Measurements from ENCODE around the gene TNFRSF25.
A peak's percentile ranks its signal among the peaks of the same experiment; 100 is the strongest.

Gene TNFRSF25, protein sequence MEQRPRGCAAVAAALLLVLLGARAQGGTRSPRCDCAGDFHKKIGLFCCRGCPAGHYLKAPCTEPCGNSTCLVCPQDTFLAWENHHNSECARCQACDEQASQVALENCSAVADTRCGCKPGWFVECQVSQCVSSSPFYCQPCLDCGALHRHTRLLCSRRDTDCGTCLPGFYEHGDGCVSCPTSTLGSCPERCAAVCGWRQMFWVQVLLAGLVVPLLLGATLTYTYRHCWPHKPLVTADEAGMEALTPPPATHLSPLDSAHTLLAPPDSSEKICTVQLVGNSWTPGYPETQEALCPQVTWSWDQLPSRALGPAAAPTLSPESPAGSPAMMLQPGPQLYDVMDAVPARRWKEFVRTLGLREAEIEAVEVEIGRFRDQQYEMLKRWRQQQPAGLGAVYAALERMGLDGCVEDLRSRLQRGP

GRCh38 chr1:6466023-6466422 is at the start of gene TNFRSF25:
Gene TNFRSF25 (minus strand): TSS chr1:6466173. CDS start chr1:6466107, 66 bp downstream.
- DNase-seq, result peak; percentile 47 to 77

GRCh38 chr1:6515771-6516170 is 49.8 kb upstream of the TNFRSF25 start:
- DNase-seq, result no peak

DNA sequence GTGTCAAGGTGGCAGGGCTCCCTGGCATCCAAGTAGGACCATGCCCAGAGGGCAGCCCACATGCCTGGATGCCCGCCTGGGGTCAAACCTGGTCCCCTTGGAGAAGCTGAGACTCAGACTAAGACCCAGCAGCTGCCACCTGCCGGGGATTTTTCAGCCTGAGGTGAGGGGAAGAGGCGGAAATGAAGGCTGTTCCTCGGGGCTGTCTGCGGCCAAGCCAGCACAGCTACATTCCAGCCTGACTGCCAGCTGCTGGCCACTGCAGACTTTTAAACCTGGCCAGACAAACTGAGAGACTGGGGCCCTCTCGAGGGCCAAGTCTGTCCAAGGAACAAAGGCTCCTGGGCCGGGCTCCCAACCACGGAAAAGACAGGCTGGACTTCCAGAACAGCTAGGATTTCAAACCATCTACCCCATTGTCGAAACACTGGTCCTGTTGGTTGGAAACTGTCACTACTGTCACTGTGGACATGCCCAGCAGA is 47.4 kb upstream of the TNFRSF25 start:
- no peak for DNase-seq

- no peak for DNase-seq
Measured at GRCh38 chr1:6512908-6513280, 46.9 kb upstream of the TNFRSF25 start.

- DNase-seq, result no peak
Measured at GRCh38 chr1:6512245-6512907, 46.4 kb upstream of the TNFRSF25 start.

- DNase-seq, result no peak
Measured at GRCh38 chr1:6511561-6512244, 45.7 kb upstream of the TNFRSF25 start.

DNA sequence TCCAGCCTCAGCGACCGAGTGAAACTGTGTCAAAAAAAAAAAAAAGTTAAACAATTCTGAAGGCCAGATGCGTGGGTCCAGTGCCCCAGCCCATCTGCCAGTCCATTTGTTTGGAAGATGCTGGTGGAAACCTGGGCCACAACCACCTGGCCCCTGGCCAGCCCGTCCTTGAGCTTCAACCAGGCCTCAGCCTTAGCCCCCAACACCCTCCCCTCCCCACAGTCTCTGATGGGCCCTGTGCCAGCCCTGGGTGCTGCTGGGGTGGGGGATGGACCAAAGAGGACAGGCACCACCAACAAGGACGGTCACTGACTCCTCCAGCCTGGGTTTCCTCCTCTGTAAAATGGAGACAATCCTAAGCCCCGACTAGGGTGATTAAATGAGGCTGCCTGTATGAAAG is 45.1 kb upstream of the TNFRSF25 start:
- DNase-seq, result no peak

- no peak for DNase-seq
Measured at GRCh38 chr1:6510493-6510892, 44.5 kb upstream of the TNFRSF25 start.

DNA sequence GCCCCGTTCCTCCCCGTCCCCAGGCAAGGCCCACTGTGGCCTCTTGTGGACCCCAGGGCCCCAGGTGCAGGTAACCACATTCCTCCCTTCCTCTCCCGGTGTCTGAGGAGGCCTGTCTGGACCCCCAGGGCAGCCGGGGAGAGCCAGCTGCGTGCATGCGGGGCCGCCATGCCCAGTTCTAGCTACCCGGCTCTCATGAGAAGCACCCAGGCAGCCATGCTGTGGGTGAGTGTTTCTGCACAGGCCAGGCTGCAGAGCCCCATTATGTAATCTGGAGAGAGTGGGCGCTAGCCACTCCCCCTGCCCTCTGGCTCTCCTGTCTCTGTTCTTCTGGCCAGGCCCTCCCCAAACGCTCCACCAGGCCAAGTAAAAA is 43.9 kb upstream of the TNFRSF25 start:
- no peak for DNase-seq

DNA sequence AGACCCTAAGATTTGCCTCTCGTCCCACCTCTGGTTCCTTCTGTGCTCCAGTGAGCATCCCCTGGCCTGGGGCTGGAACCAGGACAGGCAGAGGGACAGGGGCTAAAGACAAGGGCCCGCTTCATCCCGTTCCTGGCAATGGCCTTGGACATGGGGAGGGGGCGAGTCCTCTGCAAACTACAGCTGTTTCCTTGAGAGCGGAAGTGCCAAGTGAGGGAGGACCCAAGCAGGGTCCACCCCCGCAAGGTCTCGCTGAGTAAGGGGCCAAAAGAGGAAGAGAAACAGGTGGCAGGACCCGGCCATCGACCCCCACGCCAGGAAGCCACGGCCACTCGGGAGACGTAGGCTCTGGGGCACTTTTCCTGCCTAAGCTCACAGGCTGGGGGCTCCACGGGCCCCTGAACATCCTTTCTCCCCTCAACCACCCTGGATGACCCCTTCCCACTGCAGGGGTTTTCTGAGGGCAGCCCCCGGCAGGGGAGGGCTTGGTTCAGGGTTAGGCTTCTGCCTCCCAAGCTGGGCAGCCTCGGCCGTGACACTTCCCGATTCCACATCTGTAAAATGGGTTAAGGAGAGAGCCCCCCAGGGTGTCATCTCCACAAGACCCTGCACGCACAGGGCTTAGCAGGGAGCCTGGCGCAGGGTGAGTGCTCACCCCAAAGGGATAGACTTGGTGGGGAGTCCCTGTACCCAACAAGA is 43.4 kb upstream of the TNFRSF25 start:
- no peak for DNase-seq

- DNase-seq, result no peak
Measured at GRCh38 chr1:6508816-6509189, 42.8 kb upstream of the TNFRSF25 start.

GRCh38 chr1:6508154-6508815 is 42.3 kb upstream of the TNFRSF25 start:
- no peak for DNase-seq

GRCh38 chr1:6507461-6507911 is 41.5 kb upstream of the TNFRSF25 start:
- no peak for DNase-seq

- DNase-seq, result no peak
Measured at GRCh38 chr1:6507037-6507428, 41.1 kb upstream of the TNFRSF25 start.

DNA sequence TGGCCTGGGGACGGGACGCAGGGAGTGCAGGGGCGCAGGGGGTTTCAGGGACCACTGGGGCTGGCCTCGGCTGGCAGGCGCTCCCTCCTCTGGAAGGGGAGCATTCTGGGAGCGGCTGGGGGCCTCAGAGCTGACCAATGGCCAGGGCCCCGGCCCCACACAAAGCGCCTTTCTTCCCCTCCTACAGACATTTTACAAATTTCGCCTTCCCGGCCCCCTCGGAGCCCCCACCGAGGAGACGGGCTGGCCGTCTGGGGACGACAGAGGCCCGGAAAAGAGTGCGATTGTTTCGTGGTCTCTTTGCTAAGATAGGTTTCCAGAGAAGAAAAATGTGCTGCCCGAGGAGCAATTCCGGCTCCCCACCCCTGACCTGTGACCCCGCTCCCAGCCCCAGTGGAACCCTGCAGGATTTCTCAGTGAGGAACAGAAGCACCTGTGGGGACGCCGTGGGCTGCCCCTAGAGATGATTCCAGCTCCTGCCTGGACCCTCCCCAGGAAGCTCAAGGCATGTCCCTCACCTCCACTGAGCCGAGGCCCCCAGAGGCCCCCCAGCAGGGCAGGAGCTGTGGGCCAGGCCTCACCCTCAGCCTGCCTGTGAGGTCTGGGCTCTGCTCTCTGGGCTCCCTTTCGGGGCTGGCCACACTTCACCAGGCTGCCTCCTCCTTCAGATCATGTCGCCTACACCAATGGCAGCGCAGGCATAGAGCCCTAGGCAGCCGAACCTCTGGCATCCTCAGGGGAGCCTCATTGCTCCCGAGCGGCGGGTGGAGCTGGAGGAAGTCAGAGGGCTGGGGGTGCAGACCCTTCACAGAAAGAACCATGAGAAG is 40.5 kb upstream of the TNFRSF25 start:
- DNase-seq, result no peak

- DNase-seq, result no peak
Measured at GRCh38 chr1:6505367-6506209, 39.6 kb upstream of the TNFRSF25 start.

DNA sequence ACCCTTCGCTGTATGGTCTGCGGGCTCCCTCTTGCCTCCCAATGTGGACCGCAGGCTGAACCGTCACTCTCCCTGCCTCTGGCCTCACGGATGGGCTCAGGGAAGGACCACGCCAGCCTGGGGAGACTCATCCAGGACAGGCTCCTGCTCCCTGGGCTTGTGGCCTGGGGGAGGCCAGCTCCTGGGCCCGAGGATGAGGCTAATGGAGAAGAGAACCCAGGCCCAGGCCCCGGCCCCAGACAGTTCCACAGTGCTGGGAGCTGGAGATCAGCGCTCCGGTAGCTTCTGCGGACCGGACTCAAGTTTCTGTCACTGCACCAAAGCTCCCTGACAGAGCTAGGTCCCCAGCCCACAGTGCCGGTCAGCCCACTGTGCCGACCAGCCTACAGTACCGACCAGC is 38.9 kb upstream of the TNFRSF25 start:
- DNase-seq, result no peak

DNA sequence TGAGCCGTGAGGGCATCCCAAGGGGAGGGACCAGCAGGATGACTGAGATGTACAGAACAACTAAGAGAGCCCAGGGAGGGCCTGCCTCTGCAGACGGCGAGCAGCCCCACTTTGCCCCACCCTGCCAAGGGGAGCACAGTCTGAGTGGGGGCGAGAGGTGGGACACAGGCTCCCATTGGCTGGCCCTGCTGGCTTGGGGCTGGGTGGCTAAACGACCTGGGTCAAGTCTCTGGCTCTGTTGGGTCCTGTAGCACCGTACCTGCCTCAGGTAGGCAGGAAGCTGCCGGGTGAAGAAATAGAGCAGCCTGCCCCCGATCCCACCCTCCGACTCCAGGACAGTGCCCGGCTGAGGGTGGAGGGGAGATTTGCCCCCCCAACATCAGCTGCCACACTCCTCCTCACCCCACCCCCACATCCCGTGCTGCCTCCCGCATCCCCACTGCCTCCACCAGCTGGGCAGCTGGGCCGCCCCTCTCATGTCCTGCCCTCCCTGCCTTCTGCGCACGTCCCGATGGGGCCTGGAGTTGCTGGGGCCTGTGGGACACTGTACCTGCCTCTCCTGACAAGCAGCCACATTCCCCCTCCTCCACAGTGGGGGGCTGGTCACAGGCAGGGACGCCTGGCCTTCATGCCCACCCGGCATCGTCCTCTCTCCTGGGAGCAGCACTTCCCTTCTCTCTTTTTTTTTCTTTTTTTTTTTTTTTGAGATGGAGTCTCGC is 38.1 kb upstream of the TNFRSF25 start:
- DNase-seq, result no peak

DNA sequence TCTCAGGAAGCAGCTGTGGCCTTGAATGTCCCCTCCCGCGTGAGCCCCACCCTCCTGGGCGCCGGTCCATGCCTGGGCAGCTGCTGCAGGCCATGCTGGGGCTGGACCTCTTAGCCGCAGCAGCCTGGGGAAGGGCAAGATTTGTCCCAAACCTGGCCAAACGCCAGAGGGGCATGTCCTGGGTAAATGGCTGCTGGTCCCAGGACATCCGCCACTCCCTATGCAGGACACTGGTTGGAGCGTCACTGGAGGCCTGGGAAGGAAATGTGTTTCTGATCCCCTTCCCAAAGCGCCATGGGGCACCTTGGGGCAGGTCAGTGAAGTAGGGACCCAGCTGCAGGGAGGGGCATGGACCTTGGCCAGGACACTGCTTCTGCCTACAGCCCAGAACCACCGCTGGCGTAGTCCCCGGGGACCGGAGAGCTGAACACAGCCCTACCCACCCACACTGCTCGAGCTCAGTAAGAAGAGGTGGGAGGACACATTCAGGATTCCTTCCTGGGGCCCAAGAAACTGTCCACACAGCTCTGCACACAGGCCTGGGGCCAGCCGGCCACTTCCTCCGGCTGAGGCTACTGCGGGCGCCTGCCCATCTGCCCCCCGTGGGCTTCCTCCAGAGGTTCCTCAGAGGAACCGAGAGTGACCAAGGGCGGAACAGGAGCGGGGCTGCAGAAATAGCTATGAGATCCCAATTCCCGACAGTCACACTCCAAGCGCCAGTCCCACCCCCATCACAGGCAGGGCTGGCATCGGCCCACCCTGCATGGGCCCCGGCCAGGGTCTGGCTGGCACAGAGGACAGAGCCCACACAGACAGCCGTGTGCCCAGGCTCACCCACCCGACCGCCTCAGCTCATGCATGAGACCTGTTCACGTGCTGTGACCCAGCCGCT is 36.3 kb upstream of the TNFRSF25 start:
- no peak for DNase-seq
